HepG2 (cell line): ENCODE results near the gene LSM14B. TPM values are rescaled to one million over a fixed set of nuclear protein-coding genes. Genes with fewer than 3 reads are reported as not detected.

Experiments
- ATF7-NPFF ChIP-seq: sonication (generic); formaldehyde crosslinking; IDR thresholded peaks from 2 replicates; pipeline ENCODE4 v1.8.1; 2023; ENCODE audit warnings: mild to moderate bottlenecking, low read depth, missing genetic modification reagents, moderate library complexity
- DPF2 ChIP-seq: sonication (generic); formaldehyde crosslinking; IDR thresholded peaks from 2 replicates; pipeline ENCODE4 v1.4.0; 2020; ENCODE audit warnings: mild to moderate bottlenecking, low read depth, missing genetic modification reagents, borderline replicate concordance
- HMG20B ChIP-seq: conservative IDR thresholded peaks from 2 replicates; pipeline ENCODE4 v1.6.1; 2016; ENCODE audit warnings: missing genetic modification reagents, missing compliant biosample characterization
- HNF4G ChIP-seq, 2 experiments: sonication (generic) in 1 of 2; formaldehyde crosslinking in 1 of 2; IDR thresholded peaks; 2 replicates each; pipeline versions ENCODE4 v1.4.0 to v1.6.1; 2011 to 2020; ENCODE audit warnings: borderline replicate concordance in 2 of 2, low read depth in 2 of 2, mild to moderate bottlenecking in 2 of 2, low read length in 1 of 2, missing genetic modification reagents in 1 of 2, moderate library complexity in 1 of 2
- PHF21A ChIP-seq: sonication (generic); formaldehyde crosslinking; IDR thresholded peaks from 2 replicates; pipeline ENCODE4 v1.5.0; 2020; ENCODE audit warnings: mild to moderate bottlenecking, missing genetic modification reagents
- RARA ChIP-seq: IDR thresholded peaks from 2 replicates; pipeline ENCODE4 v1.6.1; 2016; ENCODE audit warnings: missing genetic modification reagents, missing compliant biosample characterization
- SMAD3 ChIP-seq: sonication (generic); formaldehyde crosslinking; IDR thresholded peaks from 2 replicates; pipeline ENCODE4 v1.4.0; 2020; ENCODE audit warnings: missing genetic modification reagents
- TAF1 ChIP-seq: sonication (generic); formaldehyde crosslinking; IDR thresholded peaks from 2 replicates; pipeline ENCODE4 v1.4.0; 2020; ENCODE audit warnings: missing genetic modification reagents
- TCF12 ChIP-seq, 2 experiments: fragments of 450-650 bp in 1 of 2; sonication (generic) in 1 of 2; formaldehyde crosslinking in 1 of 2; IDR thresholded peaks; 2 replicates each; pipeline versions ENCODE4 v1.6.1 to v1.8.0; 2017 to 2022; ENCODE audit warnings: antibody characterized with exemption in 1 of 2, mild to moderate bottlenecking in 1 of 2, missing genetic modification reagents in 1 of 2, moderate library complexity in 1 of 2
- TCF7 ChIP-seq: sonication (generic); IDR thresholded peaks from 2 replicates; pipeline ENCODE4 v1.6.1; 2016; ENCODE audit warnings: antibody characterized with exemption, low read depth
- TGIF2 ChIP-seq: IDR thresholded peaks from 2 replicates; pipeline ENCODE4 v1.6.1; 2016; ENCODE audit warnings: control low read depth, missing compliant biosample characterization
- ZMAT3 ChIP-seq: sonication (generic); formaldehyde crosslinking; conservative IDR thresholded peaks from 2 replicates; pipeline ENCODE4 v1.7.0; 2021; ENCODE audit warnings: missing genetic modification reagents
- ZNF383 ChIP-seq: sonication (generic); formaldehyde crosslinking; IDR thresholded peaks from 2 replicates; pipeline ENCODE4 v1.4.0; 2020; ENCODE audit warnings: missing genetic modification reagents, mild to moderate bottlenecking, borderline replicate concordance
- ZNF598 ChIP-seq: sonication (generic); formaldehyde crosslinking; IDR thresholded peaks from 2 replicates; pipeline ENCODE4 v1.5.1; 2020; ENCODE audit warnings: mild to moderate bottlenecking, missing genetic modification reagents, borderline replicate concordance
- ZNF652 ChIP-seq: IDR thresholded peaks from 2 replicates; pipeline ENCODE4 v1.6.1; 2016; ENCODE audit warnings: low read depth, borderline replicate concordance
- ZNF766 ChIP-seq: sonication (generic); formaldehyde crosslinking; IDR thresholded peaks from 2 replicates; pipeline ENCODE4 v1.5.0; 2020; ENCODE audit warnings: missing genetic modification reagents, borderline replicate concordance
- polyA plus RNA-seq, 8 experiments: library from polyadenylated mRNA; depleted of rRNA in 3 of 8; stranded (reverse) in 7 of 8; unstranded in 1 of 8; fragments of >200 nt; fragmentation: Illumina TruSeq in 4 of 8; extraction: Trizol in 4 of 8; gene quantifications; 2 replicates each; pipeline versions ENCODE4 v1.2.1 to v1.2.3, GENCODE V29; 2011 to 2016; ENCODE audit warnings: low read depth in 4 of 8, missing spikeins in 1 of 8, mixed read lengths in 1 of 8; ENCODE audit not compliant: insufficient read depth in 1 of 8
- total RNA-seq, 5 experiments: library from RNA; depleted of rRNA; stranded (reverse); fragments of >200 nt; fragmentation: Illumina TruSeq; extraction: Trizol; gene quantifications; 2 replicates each; pipeline ENCODE4 v1.2.3, GENCODE V29; 2016; ENCODE audit warnings: low read depth in 1 of 5

Gene LSM14B
- total and polyA plus RNA-seq, 2 of the 13 experiments (the other 11 are each of a cell fraction or from before 2014, with no cell fraction given), result 43.3 to 79.2 TPM

DNA sequence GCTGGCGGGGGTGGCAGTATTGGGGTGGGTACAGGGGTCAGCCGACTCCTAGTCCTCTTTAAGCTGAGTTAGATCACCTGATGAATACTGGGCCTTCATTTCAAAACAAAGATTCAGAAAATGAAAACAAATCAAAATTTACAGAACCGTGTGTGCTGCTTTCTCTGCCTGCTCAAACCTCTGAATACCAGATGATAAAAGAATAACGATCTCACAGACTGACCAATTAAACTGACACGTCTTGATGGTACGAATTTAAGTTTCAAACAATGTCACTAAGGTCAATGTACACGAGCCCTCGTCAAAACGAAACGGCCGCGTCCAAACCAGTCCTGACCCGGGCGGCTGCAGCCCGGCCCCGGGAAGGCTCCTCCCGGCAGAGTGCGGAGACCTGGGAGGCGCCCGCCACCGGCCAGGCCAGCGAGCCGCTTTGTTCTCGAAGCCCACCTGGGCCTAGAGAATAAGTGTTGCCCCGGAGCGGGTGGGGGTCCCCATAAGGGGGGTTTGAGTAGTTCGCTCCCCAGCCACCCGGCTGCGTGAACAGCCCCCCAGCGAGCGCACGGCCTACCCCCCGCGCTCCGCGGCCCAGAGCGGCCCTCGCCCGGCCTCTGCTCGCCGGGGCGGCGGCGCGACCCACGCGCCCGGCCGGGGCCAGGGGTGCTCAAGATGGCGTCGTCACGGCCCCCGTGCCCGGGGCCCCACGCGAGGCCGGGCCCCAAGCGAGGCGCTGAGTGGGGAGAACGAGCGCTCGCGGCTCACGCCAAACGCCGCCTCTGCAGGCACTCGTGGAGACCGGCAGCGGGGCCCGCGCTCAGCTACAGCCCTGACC, 20.2 kb downstream of the LSM14B start (continued):
- TF ChIP-seq TAF1 (peak; percentile 15; the same call in 1 of the 2 replicates), HMG20B (CRISPR knock-in tag) (no peak), ZMAT3 (CRISPR knock-in tag) (peak; percentile 52; the same call in 1 of the 2 replicates), HNF4G (IDR thresholded peaks at IDR 0.05; ENCODE audit: borderline replicate concordance, low read depth, low read length) (no peak), HNF4G (CRISPR knock-in tag; IDR thresholded peaks at IDR 0.05; ENCODE audit: borderline replicate concordance, low read depth) (peak; percentile 46; the same call in 1 of the 2 replicates), RARA (0 out of 2 replicates have a peak, but pooled peaks have one; percentile 1), ZNF598 (CRISPR knock-in tag) (no peak; the same call in 1 of the 2 replicates), ZNF383 (CRISPR knock-in tag) (no peak), TCF12 (IDR thresholded peaks at IDR 0.05) (no peak), TCF12 (CRISPR knock-in tag; IDR thresholded peaks at IDR 0.05) (peak; percentile 79; the same call in 1 of the 2 replicates), TGIF2 (CRISPR knock-in tag) (no peak), ATF7-NPFF (CRISPR knock-in tag) (peak; percentile 39; the same call in 1 of the 2 replicates), ZNF766 (CRISPR knock-in tag) (peak; percentile 2; the same call in 1 of the 2 replicates), TCF7 (no peak), SMAD3 (CRISPR knock-in tag) (no peak), ZNF652 (CRISPR knock-in tag) (no peak), PHF21A (CRISPR knock-in tag) (0 out of 2 replicates have a peak, but pooled peaks have one; percentile 20), DPF2 (CRISPR knock-in tag) (no peak)
